Measurements from ENCODE around the gene AKAP17A. TPM values are rescaled to one million over a fixed set of nuclear protein-coding genes. Genes with fewer than 3 reads are reported as not detected.

AKAP17A gene
- total and polyA plus RNA-seq, 9 of the 15 experiments (the other 6 are each of a cell fraction or from before 2014, with no cell fraction given): 1.2 to 29.5 (median 8.2) TPM

- TF ChIP-seq ZBTB9 (CRISPR knock-in tag; IDR thresholded peaks at IDR 0.05) (no peak), ZKSCAN1 (IDR thresholded peaks at IDR 0.05; ENCODE audit: low read depth, low read length) (no peak), ATF1 (CRISPR knock-in tag; IDR thresholded peaks at IDR 0.05) (no peak), ATF1 (tag; IDR thresholded peaks at IDR 0.05) (no peak), CREM (IDR thresholded peaks at IDR 0.05; ENCODE audit: low read depth) (0 out of 2 replicates have a peak, but pooled peaks have one; percentile 29), KDM4B (IDR thresholded peaks at IDR 0.05; ENCODE audit: borderline replicate concordance in 2 of 2, low read depth in 1 of 2) (no peak), CTBP1 (IDR thresholded peaks at IDR 0.05; ENCODE audit: borderline replicate concordance) (peak; percentile 57; the same call in 1 of the 2 replicates), ZNF449 (CRISPR knock-in tag; IDR thresholded peaks at IDR 0.05) (no peak), CGGBP1 (CRISPR knock-in tag; IDR thresholded peaks at IDR 0.05) (no peak), L3MBTL2 (IDR thresholded peaks at IDR 0.05) (no peak), ZNF586 (CRISPR knock-in tag; conservative IDR thresholded peaks at IDR 0.05) (no peak), CXXC5 (CRISPR knock-in tag; IDR thresholded peaks at IDR 0.05) (no peak), ZEB2 (IDR thresholded peaks at IDR 0.05) (peak; percentile 69), SRF (CRISPR knock-in tag; IDR thresholded peaks at IDR 0.05) (no peak), ILK (tag; IDR thresholded peaks at IDR 0.05; ENCODE audit: borderline replicate concordance, low read depth) (no peak), ZBTB11 (CRISPR knock-in tag; IDR thresholded peaks at IDR 0.05) (no peak), E2F8 (IDR thresholded peaks at IDR 0.05; ENCODE audit: low read depth, partially characterized antibody) (no peak), POLR2AphosphoS5 (IDR thresholded peaks at IDR 0.05; ENCODE audit: control insufficient read depth, insufficient read depth, low read depth, low read length) (no peak)
Observed at GRCh38 chrX:1582686-1583437, 8.5 kb upstream of the AKAP17A start (continued).
